ENCODE results near the gene CTSK. TPM values are rescaled to one million over a fixed set of nuclear protein-coding genes. Genes with fewer than 3 reads are reported as not detected.
A peak's percentile ranks its signal among the peaks of the same experiment; 100 is the strongest.

CTSK gene
- total and polyA plus RNA-seq, 2 experiments from 2014 or later, result 2.0 to 3.8 TPM

GRCh38 chr1:150829751-150830150, 21.7 kb upstream of the CTSK start:
- H3K4me3 ChIP-seq, result no peak overlapping the region
- H3K9me3 ChIP-seq (ENCODE audit: low read depth), result no peaks in the 10 kb centered on the region
- H3K27ac ChIP-seq, result no peak overlapping the region
- H3K27me3 ChIP-seq, result no peaks in the 10 kb centered on the region
- TF ChIP-seq CTCF (IDR thresholded peaks at IDR 0.05; ENCODE audit: low read depth, low read length), result peak; percentile 22
- peaks cover 75% of the 10 kb centered on the region for H3K36me3 ChIP-seq
- no peak for DNase-seq (ENCODE audit: low read depth in 1 of 2, low spot score in 1 of 2)
- H3K4me1 ChIP-seq (ENCODE audit: low read depth), result no peaks in the 10 kb centered on the region

DNA sequence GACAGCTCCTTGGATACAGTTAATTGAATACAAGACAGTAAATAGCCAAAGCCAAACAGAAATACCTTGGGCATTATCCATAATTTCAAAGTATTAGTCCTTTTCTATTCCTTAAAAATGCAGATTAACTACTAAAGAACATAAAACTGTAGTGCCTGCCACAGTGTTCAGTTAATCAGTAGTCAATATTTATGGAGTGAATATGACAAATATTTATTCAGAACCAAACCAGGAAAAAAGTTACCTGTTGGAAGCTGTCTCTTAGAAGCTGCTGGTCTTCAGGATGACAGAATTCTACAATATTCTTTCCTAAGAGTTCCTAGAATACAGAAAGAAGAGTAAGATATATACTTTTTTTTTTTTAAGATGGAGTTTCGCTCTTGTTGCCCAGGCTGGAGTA, 18.2 kb upstream of the CTSK start:
- TF ChIP-seq CTCF (IDR thresholded peaks at IDR 0.05; ENCODE audit: low read depth, low read length), result no peak
- no peaks in the 10 kb centered on the region for H3K4me1 ChIP-seq (ENCODE audit: low read depth)
- H3K4me3 ChIP-seq, result no peak overlapping the region
- no peak overlapping the region for H3K27ac ChIP-seq
- H3K27me3 ChIP-seq, result no peaks in the 10 kb centered on the region
- DNase-seq (ENCODE audit: low read depth in 1 of 2, low spot score in 1 of 2), result no peak
- H3K9me3 ChIP-seq (ENCODE audit: low read depth), result no peaks in the 10 kb centered on the region
- H3K36me3 ChIP-seq, result peaks cover 57% of the 10 kb centered on the region

DNA sequence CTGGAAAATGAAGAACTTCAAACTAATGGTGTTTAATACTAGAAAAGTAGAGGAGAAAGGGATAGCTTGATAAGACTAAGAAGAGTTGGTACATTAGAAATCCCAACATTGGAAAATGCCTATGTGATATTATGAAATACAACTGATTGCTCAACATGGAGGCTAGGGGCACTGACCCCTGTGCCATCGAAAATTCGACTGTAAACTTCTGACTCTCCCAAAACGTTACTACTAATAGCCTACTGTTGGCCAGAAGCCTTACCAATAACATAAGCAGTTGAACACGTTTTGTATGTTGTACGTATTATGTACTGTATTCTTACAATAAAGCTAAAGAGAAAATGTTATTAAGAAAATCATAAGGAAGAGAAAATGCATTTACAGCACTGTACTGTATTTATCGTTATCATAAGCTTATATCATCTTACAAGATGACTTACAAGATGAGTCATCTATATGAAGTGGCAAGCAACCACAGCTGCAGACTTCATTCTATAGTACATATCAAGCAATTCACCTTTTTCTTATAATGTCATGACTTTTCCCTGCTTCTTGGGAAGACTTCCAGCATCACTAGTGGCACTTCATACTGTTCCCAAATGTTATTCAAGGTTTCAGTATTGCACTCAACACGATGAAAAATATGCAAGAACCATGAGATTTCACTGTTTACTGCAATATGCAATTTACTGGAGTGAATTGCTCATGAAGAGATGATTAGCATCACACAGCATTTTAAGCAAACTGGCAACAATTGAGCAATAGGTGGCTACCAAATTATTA, 12.9 kb upstream of the CTSK start:
- H3K4me1 ChIP-seq (ENCODE audit: low read depth), result no peaks in the 10 kb centered on the region
- no peak overlapping the region for H3K27ac ChIP-seq
- no peak for TF ChIP-seq CTCF (IDR thresholded peaks at IDR 0.05; ENCODE audit: low read depth, low read length)
- no peak overlapping the region for H3K4me3 ChIP-seq
- H3K9me3 ChIP-seq (ENCODE audit: low read depth), result no peaks in the 10 kb centered on the region
- H3K36me3 ChIP-seq, result peaks cover 58% of the 10 kb centered on the region
- peak in 1 of 2 donors; percentile 44 for DNase-seq (ENCODE audit: low read depth in 1 of 2, low spot score in 1 of 2)
- no peaks in the 10 kb centered on the region for H3K27me3 ChIP-seq

DNA sequence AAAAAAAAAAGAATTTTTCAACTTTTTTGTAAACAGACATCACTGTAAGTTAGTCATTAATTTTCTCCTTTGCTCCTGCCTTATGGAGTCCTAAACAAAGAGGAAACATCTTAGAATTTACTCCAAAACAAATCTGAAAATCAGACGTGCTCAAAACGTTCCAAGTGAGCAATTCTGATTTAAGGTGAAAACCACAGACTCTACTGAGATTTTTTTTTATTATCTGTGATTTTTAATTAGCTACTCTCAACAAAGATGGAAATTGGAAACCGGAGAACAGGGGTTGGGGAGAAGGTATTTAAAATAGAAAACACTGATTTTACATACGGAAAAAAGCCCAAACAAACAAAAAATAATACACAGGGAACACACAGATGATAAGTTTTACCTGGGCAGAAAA, 7.8 kb upstream of the CTSK start:
- Histone ChIP-seq H3K9me3 (ENCODE audit: low read depth) (no peaks in the 10 kb centered on the region), H3K4me1 (ENCODE audit: low read depth) (no peaks in the 10 kb centered on the region), H3K36me3 (peaks cover 67% of the 10 kb centered on the region), H3K4me3 (no peak overlapping the region), H3K27me3 (no peaks in the 10 kb centered on the region), H3K27ac (no peak overlapping the region)
- TF ChIP-seq CTCF (IDR thresholded peaks at IDR 0.05; ENCODE audit: low read depth, low read length), result no peak
- no peak for DNase-seq (ENCODE audit: low read depth in 1 of 2, low spot score in 1 of 2)

GRCh38 chr1:150813028-150813707, 5.1 kb upstream of the CTSK start:
- no peaks in the 10 kb centered on the region for H3K27me3 ChIP-seq
- H3K36me3 ChIP-seq, result peaks cover 49% of the 10 kb centered on the region
- H3K4me1 ChIP-seq (ENCODE audit: low read depth), result no peaks in the 10 kb centered on the region
- no peaks in the 10 kb centered on the region for H3K9me3 ChIP-seq (ENCODE audit: low read depth)
- no peak overlapping the region for H3K4me3 ChIP-seq
- peak; percentile 89 for TF ChIP-seq CTCF (IDR thresholded peaks at IDR 0.05; ENCODE audit: low read depth, low read length)
- no peak overlapping the region for H3K27ac ChIP-seq
- DNase-seq (ENCODE audit: low read depth in 1 of 2, low spot score in 1 of 2), result peak; percentile 57 to 82
